ENCODE measurements around the gene MRS2. TPM values are rescaled to one million over a fixed set of nuclear protein-coding genes. Genes with fewer than 3 reads are reported as not detected.
"Not testable (repeated sequence)": the region's sequence is repeated elsewhere in the genome, so short reads cannot be mapped to it uniquely, and the experiment has no call there.

MRS2 gene
- total RNA-seq, 6 experiments from 2014 or later: 11.1 to 16.4 (median 13.1) TPM

- Histone ChIP-seq H3K4me1 (no peaks in the 10 kb centered on the region), H3K27me3 (no peaks in the 10 kb centered on the region), H3K36me3 (no peaks in the 10 kb centered on the region), H3K9me3 (no peaks in the 10 kb centered on the region), H3K4me3 (no peak overlapping the region), H3K27ac (no peak overlapping the region)
- intact Hi-C loops (cut with DNase I): loop anchor here in 1 of 2 donors (10.0 kb wide), 1 partner anchor 102 kb away; no protein-coding TSS in a partner anchor
- DNase-seq (no peak), ATAC-seq (no peak)
- no peak for TF ChIP-seq CTCF (IDR thresholded peaks at IDR 0.05)
- TF ChIP-seq POLR2A (IDR thresholded peaks at IDR 0.05): no peak
- WGBS (ENCODE audit: insufficient coverage, low coverage, low lambda C conversion rate, missing lambda C conversion rate): 50% methylated on average over 1 of the region's 1 CpG
Measured at GRCh38 chr6:24396824-24397223, 5.9 kb upstream of the MRS2 start.

GRCh38 chr6:24397631-24398030, 5.1 kb upstream of the MRS2 start:
- no peaks in the 10 kb centered on the region for H3K4me1 ChIP-seq
- no peak for DNase-seq
- TF ChIP-seq POLR2A (IDR thresholded peaks at IDR 0.05): no peak
- no peak for TF ChIP-seq CTCF (IDR thresholded peaks at IDR 0.05)
- intact Hi-C loops (cut with DNase I): loop anchor here in 1 of 2 donors (10.0 kb wide), 1 partner anchor 103 kb away; no protein-coding TSS in a partner anchor
- ATAC-seq: no peak
- H3K9me3 ChIP-seq: no peaks in the 10 kb centered on the region
- H3K27ac ChIP-seq: no peak overlapping the region
- H3K36me3 ChIP-seq: no peaks in the 10 kb centered on the region
- no peak overlapping the region for H3K4me3 ChIP-seq
- H3K27me3 ChIP-seq: no peaks in the 10 kb centered on the region
- WGBS (ENCODE audit: insufficient coverage, low coverage, low lambda C conversion rate, missing lambda C conversion rate): 50% methylated on average over 1 of the region's 1 CpG

- WGBS (ENCODE audit: insufficient coverage, low coverage, low lambda C conversion rate, missing lambda C conversion rate): 17% methylated on average over 13 of the region's 17 CpGs
- H3K27ac ChIP-seq; H3K36me3 ChIP-seq; intact Hi-C loops (cut with DNase I); DNase-seq; H3K27me3 ChIP-seq; ATAC-seq; H3K9me3 ChIP-seq; H3K4me3 ChIP-seq: not testable (repeated sequence)
- H3K4me1 ChIP-seq: peaks cover 0 to 14% (median 5%) of the 10 kb centered on the region in 4 donors
Measured at GRCh38 chr6:24400045-24401039, 2.4 kb upstream of the MRS2 start.

- DNase-seq: no peak
- no peaks in the 10 kb centered on the region for H3K36me3 ChIP-seq
- no peak for ATAC-seq
- H3K27me3 ChIP-seq: no peaks in the 10 kb centered on the region
- H3K4me3 ChIP-seq: no peak overlapping the region
- no peak overlapping the region for H3K27ac ChIP-seq
- H3K9me3 ChIP-seq: no peaks in the 10 kb centered on the region
- no CpG with 5 or more reads among the region's 4 CpGs for WGBS (ENCODE audit: insufficient coverage, low coverage, low lambda C conversion rate, missing lambda C conversion rate)
- TF ChIP-seq CTCF (IDR thresholded peaks at IDR 0.05): no peak
- TF ChIP-seq POLR2A (IDR thresholded peaks at IDR 0.05): no peak
- H3K4me1 ChIP-seq: peaks cover 0 to 14% (median 5%) of the 10 kb centered on the region in 4 donors
- intact Hi-C loops (cut with DNase I): no loop called here
Measured at GRCh38 chr6:24401458-24401857, 1.3 kb upstream of the MRS2 start.

- no peak for ATAC-seq
- no peaks in the 10 kb centered on the region for H3K27me3 ChIP-seq
- peak overlapping the region; percentile 49 to 77 (median 70) for H3K27ac ChIP-seq
- DNase-seq: no peak
- peak overlapping the region; percentile 90 to 98 (median 94) for H3K4me3 ChIP-seq
- no peaks in the 10 kb centered on the region for H3K9me3 ChIP-seq
- TF ChIP-seq CTCF (IDR thresholded peaks at IDR 0.05): no peak
- TF ChIP-seq POLR2A (IDR thresholded peaks at IDR 0.05): no peak
- WGBS (ENCODE audit: insufficient coverage, low coverage, low lambda C conversion rate, missing lambda C conversion rate): 0% methylated on average over 12 of the region's 12 CpGs
- H3K4me1 ChIP-seq: peaks cover 0 to 14% (median 5%) of the 10 kb centered on the region in 4 donors
- intact Hi-C loops (cut with DNase I): no loop called here
- H3K36me3 ChIP-seq: peaks cover 0 to 10% (median 1%) of the 10 kb centered on the region in 4 donors
Measured at GRCh38 chr6:24403501-24403824, 727 bp downstream of the MRS2 start.

Measured in right lobe of liver (tissue), 6 donors.